GM12874 (cell line): ENCODE measurements around the gene HTR1B.

Experiments used
- TF ChIP-seq, protein P1 (sequence below): IDR thresholded peaks from 2 replicates; pipeline ENCODE4 v1.5.1; 2011; ENCODE audit warnings: low read depth, mild to moderate bottlenecking, control low read depth, low read length, moderate library complexity; ENCODE audit not compliant: insufficient read depth

Gene HTR1B

DNA sequence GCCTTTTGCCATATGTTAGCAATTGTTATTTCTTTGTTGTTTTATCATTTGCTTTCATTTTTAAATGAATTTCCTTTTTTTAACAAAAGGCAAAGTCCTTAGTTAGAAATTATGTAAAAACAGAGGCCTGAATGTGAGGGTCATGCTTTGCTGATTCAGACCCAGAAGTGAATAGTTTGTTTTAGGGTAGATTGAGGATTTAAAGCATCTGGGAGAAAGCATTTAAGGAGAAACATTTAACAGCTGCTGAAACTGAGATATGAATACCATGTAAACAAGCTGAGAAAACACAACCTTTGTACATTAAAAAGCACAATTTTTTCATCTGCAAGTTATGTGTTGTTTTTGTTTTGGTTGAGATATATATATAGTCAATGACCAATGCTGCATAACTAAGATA, 8.0 kb downstream of the HTR1B start:
- TF ChIP-seq, protein P1, sequence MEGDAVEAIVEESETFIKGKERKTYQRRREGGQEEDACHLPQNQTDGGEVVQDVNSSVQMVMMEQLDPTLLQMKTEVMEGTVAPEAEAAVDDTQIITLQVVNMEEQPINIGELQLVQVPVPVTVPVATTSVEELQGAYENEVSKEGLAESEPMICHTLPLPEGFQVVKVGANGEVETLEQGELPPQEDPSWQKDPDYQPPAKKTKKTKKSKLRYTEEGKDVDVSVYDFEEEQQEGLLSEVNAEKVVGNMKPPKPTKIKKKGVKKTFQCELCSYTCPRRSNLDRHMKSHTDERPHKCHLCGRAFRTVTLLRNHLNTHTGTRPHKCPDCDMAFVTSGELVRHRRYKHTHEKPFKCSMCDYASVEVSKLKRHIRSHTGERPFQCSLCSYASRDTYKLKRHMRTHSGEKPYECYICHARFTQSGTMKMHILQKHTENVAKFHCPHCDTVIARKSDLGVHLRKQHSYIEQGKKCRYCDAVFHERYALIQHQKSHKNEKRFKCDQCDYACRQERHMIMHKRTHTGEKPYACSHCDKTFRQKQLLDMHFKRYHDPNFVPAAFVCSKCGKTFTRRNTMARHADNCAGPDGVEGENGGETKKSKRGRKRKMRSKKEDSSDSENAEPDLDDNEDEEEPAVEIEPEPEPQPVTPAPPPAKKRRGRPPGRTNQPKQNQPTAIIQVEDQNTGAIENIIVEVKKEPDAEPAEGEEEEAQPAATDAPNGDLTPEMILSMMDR = no peak

DNA sequence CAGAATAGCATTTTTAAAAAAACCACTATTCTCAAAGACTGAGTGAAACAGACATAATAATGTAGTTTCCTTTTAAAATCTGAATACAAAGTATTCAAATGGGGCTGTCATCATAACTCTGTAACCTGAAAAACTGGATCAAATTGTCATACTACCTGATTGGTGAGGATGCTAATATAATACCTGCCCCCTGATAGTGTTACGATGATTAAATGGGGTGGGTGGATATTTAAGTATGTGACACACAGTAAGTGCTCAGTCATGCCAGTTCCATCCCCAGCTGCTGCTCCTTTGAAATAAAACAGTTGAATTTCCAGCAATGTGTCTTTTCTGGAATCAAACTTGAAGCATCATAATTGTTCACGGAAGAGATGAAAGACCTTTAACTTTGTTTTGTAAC, 8.9 kb downstream of the HTR1B start:
- TF ChIP-seq, protein P1 = no peak

DNA sequence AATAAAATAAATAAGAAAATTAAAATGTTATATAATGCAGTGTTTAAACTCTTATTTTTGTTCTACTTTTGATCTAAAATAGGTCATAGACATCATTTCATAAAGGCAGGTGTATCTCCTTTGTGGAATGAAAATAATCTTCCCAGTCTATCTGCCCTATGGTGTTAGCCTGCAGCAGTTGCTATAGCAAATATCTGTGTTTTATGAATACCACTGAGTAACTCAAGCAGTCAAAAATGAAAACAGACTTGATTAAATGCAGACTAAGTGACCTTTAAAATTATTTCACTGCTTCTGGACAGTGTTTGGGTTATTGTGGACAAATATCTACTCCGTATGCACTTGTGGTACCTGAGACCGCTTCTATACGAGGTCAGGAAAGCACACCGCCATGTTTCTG, 11.8 kb downstream of the HTR1B start:
- TF ChIP-seq, protein P1 = no peak

DNA sequence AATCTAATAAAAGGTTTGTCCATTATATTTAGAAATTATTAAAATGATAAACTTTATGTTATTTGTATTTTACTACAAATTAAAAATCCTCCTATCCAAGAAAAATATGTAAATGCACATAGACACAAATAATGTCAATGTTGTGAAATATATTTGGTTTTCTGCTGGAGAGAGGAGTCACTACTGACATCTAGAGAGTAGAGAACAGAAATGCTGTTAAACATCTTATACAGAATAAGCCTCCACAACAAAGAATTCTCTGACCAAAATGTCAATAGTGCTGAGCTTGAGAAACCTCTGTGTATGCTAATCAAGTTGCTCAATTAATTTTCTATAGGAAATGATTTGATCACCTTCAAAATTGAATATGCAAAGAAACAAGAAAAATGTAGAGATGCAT, 12.4 kb downstream of the HTR1B start:
- TF ChIP-seq, protein P1 = no peak

DNA sequence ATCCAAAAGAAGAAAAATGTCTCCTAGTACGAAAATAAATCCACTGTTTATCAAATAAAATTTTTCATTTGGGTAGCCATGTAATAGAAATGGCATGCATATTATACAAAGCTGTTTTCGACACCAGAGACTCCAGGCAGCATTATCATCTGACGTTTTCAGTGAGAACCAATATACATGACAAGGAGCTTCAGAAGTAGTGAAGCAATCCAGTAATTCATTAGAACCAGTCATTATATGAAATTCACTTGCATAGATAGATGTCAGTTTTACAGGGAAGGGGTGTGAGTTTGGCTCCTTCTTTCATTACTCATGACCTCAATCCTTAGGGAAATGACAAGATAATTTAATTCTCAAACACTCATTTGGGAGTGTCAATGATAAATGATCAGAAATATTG, 14.7 kb downstream of the HTR1B start:
- TF ChIP-seq, protein P1 = no peak

DNA sequence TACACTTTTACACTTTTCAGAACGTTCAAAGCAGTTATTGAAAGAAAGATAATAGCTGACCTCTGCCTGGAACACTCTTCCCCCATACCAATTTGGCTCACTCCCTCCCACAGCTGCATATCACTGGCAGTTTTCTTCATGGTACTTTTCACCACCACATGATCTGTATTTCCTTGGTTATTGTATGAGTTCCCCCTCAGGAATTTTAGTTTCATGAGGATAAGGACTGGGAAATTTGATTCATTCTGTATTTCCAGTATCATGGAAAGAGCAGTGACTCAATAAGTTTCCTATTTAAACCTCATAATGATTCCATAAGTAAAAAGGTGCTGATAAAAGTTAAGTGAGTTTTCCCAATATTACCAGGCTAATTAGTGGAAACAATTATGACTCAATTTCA, 16.0 kb downstream of the HTR1B start:
- TF ChIP-seq, protein P1 = no peak

DNA sequence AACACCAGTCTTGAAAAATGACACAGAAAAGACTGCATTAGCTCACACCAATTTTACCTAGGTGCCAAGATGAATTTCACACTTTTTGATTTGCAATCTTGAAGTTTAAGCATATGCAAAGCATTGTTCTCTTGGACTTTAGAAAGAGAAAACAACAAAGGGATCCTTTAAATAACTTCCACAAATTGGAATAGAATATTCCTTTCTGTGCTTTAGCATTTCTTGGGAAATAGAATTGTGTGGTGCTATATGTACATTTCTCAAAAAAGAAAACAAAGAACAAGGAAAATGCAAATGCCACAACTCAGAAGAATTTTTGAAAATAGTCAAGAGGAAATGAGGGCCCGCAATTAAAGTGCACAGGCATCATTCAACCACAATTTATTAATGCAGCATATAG, 17.0 kb downstream of the HTR1B start:
- TF ChIP-seq, protein P1 = no peak

DNA sequence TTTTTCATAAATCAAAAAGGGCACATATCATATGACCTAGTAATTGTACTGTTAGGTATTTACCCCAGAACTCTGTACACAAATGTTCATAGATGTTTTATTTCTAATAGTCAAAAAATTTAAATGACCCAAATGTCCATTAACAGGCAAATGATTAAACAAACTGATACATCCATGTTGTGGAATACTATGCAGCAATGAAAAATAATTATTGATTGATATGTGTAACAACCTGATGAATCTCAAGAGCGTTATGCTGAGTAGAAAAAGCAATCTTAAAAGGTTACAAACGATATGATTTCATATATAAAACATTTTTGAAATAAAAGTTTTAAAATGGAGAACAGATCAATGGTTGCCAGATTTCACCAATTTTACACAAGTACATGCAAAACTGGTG, 18.1 kb downstream of the HTR1B start:
- TF ChIP-seq, protein P1 = no peak
